Measurements from ENCODE around the gene KDM4B. TPM values are rescaled to one million over a fixed set of nuclear protein-coding genes. Genes with fewer than 3 reads are reported as not detected.

KDM4B gene
- total RNA-seq, 1 experiment from 2014 or later: 43.7 TPM

DNA sequence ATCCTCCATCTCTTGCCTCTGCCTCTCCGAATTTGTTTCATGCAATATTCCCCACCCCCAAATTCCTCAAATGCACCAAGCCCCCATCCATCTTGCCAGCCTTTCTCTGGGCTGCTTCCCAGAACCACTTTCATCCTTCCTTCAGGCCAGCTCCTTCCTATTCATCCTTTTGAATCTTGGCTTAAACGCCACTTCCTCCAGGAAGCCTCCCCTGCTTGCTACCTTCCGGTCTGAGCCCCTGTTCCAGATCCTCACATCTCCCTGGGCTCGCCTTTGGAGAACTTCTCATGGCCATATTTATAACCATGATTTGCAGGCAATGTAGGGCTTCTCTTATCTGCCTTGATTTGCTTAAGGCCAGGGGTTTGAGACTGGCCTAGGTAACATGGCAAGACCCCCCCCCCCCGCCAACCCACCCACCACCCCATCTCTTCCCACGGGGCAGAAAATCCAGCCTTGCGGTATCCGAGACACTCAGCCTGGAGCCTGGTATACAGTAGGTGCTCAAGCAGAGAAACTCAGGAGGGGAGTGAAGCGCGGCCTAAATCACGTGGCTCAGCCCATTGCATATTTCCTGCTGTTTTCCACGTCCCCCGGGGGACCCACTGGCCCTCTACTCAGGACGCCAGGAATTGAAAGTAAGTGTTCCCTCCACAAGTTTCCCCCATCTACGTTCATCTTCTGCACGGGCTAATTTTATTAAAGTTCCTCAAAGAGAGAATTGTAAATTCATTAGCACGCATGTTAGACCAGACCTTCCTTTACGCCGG, 219.8 kb downstream of the KDM4B start:
- Mint-ChIP-seq H3K27ac (peak overlapping the region in 1 of 3 experiments; percentile 56; a peak in 2 of 7 replicates), H3K36me3 (ENCODE audit: insufficient read depth in 1 of 3, low read depth in 3 of 3) (peaks cover 0 to 3% (median 0%) of the 10 kb centered on the region in 3 experiments; a peak in 2 of 7 replicates), H3K9me3 (peaks cover 0 to 7% of the 10 kb centered on the region in 2 experiments; a peak in 2 of 5 replicates), H3K4me3 (no peak overlapping the region), H3K27me3 (ENCODE audit: low read depth) (peaks cover 3% of the 10 kb centered on the region), H3K4me1 (peaks cover 15 to 29% of the 10 kb centered on the region in 2 experiments)
- no peak overlapping the region for H4K91ac ChIP-seq (ENCODE audit: insufficient read length, low read depth, low read length)
- H3K9me3 ChIP-seq (ENCODE audit: control insufficient read depth, low read depth, low read length): no peaks in the 10 kb centered on the region
- no peak overlapping the region for H3K4me2 ChIP-seq (ENCODE audit: insufficient read depth, insufficient read length, low read length)
- H3K18ac ChIP-seq (ENCODE audit: insufficient read length, low read depth, low read length): no peak overlapping the region
- TF ChIP-seq, protein P1, sequence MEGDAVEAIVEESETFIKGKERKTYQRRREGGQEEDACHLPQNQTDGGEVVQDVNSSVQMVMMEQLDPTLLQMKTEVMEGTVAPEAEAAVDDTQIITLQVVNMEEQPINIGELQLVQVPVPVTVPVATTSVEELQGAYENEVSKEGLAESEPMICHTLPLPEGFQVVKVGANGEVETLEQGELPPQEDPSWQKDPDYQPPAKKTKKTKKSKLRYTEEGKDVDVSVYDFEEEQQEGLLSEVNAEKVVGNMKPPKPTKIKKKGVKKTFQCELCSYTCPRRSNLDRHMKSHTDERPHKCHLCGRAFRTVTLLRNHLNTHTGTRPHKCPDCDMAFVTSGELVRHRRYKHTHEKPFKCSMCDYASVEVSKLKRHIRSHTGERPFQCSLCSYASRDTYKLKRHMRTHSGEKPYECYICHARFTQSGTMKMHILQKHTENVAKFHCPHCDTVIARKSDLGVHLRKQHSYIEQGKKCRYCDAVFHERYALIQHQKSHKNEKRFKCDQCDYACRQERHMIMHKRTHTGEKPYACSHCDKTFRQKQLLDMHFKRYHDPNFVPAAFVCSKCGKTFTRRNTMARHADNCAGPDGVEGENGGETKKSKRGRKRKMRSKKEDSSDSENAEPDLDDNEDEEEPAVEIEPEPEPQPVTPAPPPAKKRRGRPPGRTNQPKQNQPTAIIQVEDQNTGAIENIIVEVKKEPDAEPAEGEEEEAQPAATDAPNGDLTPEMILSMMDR (conservative IDR thresholded peaks at IDR 0.05): no peak
- H2AFZ ChIP-seq (ENCODE audit: low read length): no peak overlapping the region
- no peak overlapping the region for H2BK120ac ChIP-seq (ENCODE audit: low read depth, low read length, poor library complexity, severe bottlenecking)
- no peaks in the 10 kb centered on the region for H4K20me1 ChIP-seq (ENCODE audit: control insufficient read depth, insufficient read depth, insufficient read length)
- H3K56ac ChIP-seq (ENCODE audit: insufficient read length, low read depth, low read length): no peak overlapping the region
- no peak overlapping the region for H3K9ac ChIP-seq (ENCODE audit: extremely low read depth, insufficient read length, low read length)
- no peak for DNase-seq
- H4K5ac ChIP-seq (ENCODE audit: insufficient read length, low read depth, low read length): no peak overlapping the region
- no peak overlapping the region for H4K8ac ChIP-seq (replicated peaks; ENCODE audit: insufficient read length, low read depth, low read length)
- H3K79me1 ChIP-seq (ENCODE audit: insufficient read depth, low read depth, low read length, poor library complexity, severe bottlenecking): no peaks in the 10 kb centered on the region
- H3K27ac ChIP-seq (ENCODE audit: insufficient read length, low read depth, low read length): no peak overlapping the region
- WGBS (ENCODE audit: extremely low coverage, insufficient read length, low lambda C conversion rate): no CpG with 5 or more reads among the region's 19 CpGs
- no peak overlapping the region for H3T11ph ChIP-seq (ENCODE audit: low read length)
- H3K4ac ChIP-seq (ENCODE audit: low read depth, low read length): no peak overlapping the region
- H3K4me1 ChIP-seq (ENCODE audit: insufficient read depth, low read length): peaks cover 3% of the 10 kb centered on the region; the same call in 1 of the 2 replicates
- no peak overlapping the region for H2BK15ac ChIP-seq (ENCODE audit: low read depth, low read length)
- no peaks in the 10 kb centered on the region for H3K27me3 ChIP-seq (ENCODE audit: insufficient read depth, low read length)
- H3K79me2 ChIP-seq (ENCODE audit: insufficient read depth, low read length): no peaks in the 10 kb centered on the region
- H3K23ac ChIP-seq (ENCODE audit: insufficient read length, low read depth, low read length): no peak overlapping the region
- no peak overlapping the region for H2BK5ac ChIP-seq (ENCODE audit: insufficient read length, low read length)
- H2BK20ac ChIP-seq (ENCODE audit: low read depth, low read length, poor library complexity, severe bottlenecking): no peak overlapping the region
- no peak overlapping the region for H2AK5ac ChIP-seq (ENCODE audit: insufficient read length, low read length)
- no peak overlapping the region for H3K14ac ChIP-seq (ENCODE audit: insufficient read depth, low read length)
- H3K23me2 ChIP-seq (ENCODE audit: insufficient read length, low read depth, low read length, poor library complexity, severe bottlenecking): no peaks in the 10 kb centered on the region
- no peak overlapping the region for H2BK12ac ChIP-seq (ENCODE audit: insufficient read length, low read depth, low read length)
